DMS79 (cell line): Measurements from ENCODE around the gene CLN3.
"Not testable (repeated sequence)": the region's sequence is repeated elsewhere in the genome, so short reads cannot be mapped to it uniquely, and the experiment has no call there.

ENCODE experiments used
- DNase-seq: peaks from one replicate; lab custom pipeline; 2025; lab: John Stamatoyannopoulos, UW

The CLN3 gene

GRCh38 chr16:28494121-28494851, 2.4 kb upstream of the CLN3 start, which contains the start of gene APOBR:
APOBR (plus strand) TSS chr16:28494643; CDS start chr16:28494682, 39 bp downstream.
- DNase-seq: no peak

GRCh38 chr16:28492511-28492910, 637 bp upstream of the CLN3 start:
- no peak for DNase-seq

GRCh38 chr16:28491230-28491969, 474 bp downstream of the CLN3 start:
- no peak for DNase-seq

GRCh38 chr16:28486266-28486665, 5.6 kb downstream of the CLN3 start:
- no peak for DNase-seq

- not testable (repeated sequence) for DNase-seq
Observed at GRCh38 chr16:28483361-28483760, 8.5 kb downstream of the CLN3 start.

DNA sequence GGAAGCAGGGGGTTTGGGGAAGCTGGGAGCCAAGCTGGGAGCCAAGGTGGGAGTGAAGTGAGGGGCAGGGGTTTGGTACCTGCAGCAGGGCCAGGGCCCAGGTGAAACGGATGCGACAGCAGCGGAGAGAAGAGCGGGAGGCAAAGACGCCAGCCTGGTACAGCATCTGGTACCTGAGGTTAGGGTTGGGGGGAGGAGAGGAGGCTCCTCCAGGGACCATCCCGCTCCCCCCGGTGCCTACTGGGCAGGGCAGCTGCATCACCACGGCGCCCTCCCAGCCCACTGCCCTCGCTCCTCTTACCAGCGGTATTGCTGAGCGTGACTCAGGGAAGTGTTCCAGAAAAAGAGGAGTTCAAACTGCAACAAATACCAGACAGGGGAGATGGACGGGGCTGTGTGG, 9.8 kb downstream of the CLN3 start:
- DNase-seq: no peak

- DNase-seq: no peak
Observed at GRCh38 chr16:28478506-28479180, 13.2 kb downstream of the CLN3 start.

GRCh38 chr16:28477311-28477920, 14.5 kb downstream of the CLN3 start:
- DNase-seq: no peak

GRCh38 chr16:28475221-28475620, 16.7 kb downstream of the CLN3 start:
- DNase-seq: no peak

GRCh38 chr16:28473714-28474265, 18.1 kb downstream of the CLN3 start:
- DNase-seq: no peak

GRCh38 chr16:28447081-28447480, 44.8 kb downstream of the CLN3 start:
- not testable (repeated sequence) for DNase-seq

DNA sequence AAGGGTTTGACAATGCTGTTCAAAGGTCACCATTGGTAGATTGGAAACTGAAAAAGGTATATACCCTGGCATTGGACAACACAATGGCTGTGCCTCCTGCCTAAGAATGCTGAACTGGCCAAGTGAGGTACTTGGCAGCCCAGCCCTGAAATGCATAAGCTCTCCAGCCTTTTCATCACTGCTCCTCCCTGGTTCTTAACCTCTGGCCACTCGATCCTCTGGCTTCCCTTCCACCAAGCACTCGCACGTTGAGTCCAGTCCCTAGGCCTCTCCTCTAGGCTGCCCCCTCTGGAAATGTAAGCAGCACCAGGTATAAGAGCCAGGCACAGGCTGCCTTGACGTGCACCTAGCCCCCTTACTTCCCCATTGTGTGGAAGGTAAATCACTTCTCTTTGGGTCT, 45.5 kb downstream of the CLN3 start:
- DNase-seq: not testable (repeated sequence)

DNA sequence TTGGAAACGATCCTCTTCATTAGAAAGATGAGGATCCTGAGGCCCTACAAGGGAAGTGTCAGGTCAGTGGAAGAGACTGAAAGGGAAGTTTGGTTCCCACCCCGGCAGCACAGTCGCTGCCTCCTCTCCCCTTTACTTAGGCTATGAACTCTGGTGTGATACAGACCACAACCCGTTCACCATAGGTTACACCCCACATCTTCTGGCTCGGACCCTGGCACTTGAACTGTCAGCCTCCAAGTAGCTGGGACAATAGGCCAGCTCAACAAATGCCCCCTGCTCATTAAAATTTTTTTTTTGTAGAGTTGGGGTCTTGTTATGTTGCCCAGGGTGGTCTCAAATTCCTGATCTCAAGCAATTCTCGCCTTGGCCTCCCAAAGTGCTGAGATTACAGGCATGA, 47.9 kb downstream of the CLN3 start:
- DNase-seq: not testable (repeated sequence)

DNA sequence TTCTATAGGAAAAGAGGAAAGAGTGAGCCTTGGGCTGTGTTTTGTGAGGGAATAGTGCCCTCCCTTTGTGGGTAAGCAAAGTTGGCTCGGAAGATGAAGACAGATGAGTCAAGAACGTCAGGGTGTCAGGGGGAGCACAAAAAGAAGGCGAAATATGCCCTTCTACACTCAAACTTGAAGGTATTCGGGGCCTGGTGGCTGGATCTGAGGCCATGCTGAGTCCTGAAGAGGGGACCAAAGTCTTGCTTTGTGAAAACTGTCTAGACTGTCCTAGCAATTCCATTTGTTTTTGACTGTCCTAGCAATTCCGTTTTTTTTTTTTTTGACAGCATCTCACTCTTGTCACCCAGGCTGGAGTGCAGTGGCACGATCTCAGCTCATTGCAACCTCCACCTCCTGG, 53.0 kb downstream of the CLN3 start:
- DNase-seq: not testable (repeated sequence)

GRCh38 chr16:28435340-28435739, 56.5 kb downstream of the CLN3 start:
- not testable (repeated sequence) for DNase-seq
